ENCODE measurements around the gene KLHL29.
A peak's percentile ranks its signal among the peaks of the same experiment; 100 is the strongest.

Gene KLHL29

GRCh38 chr2:23380562-23381065 is 4.4 kb upstream of the KLHL29 start:
- no peak for DNase-seq (ENCODE audit: low read depth in 1 of 2, low spot score in 1 of 2)
- TF ChIP-seq CTCF (IDR thresholded peaks at IDR 0.05; ENCODE audit: insufficient read depth, low read length), result no peak
- no peak for TF ChIP-seq REST (IDR thresholded peaks at IDR 0.05; ENCODE audit: insufficient replicate concordance, low read depth)
- TF ChIP-seq POLR2AphosphoS5 (IDR thresholded peaks at IDR 0.05; ENCODE audit: low read depth), result no peak
- TF ChIP-seq SPI1 (IDR thresholded peaks at IDR 0.05; ENCODE audit: borderline replicate concordance, low read depth), result no peak
- no peak for TF ChIP-seq GABPA (IDR thresholded peaks at IDR 0.05; ENCODE audit: low read depth)
- no peak overlapping the region for H3K4me3 ChIP-seq (replicated peaks; ENCODE audit: insufficient read depth, low read length)
- H3K27ac ChIP-seq (replicated peaks), result no peak overlapping the region
- H3K27me3 ChIP-seq (ENCODE audit: insufficient read depth, poor library complexity, severe bottlenecking), result peaks cover 29% of the 10 kb centered on the region

- DNase-seq (ENCODE audit: low read depth in 1 of 2, low spot score in 1 of 2), result peak in 1 of 2 experiments; percentile 42
- no peak overlapping the region for H3K27ac ChIP-seq (replicated peaks)
- H3K4me3 ChIP-seq (replicated peaks; ENCODE audit: insufficient read depth, low read length), result no peak overlapping the region
- H3K27me3 ChIP-seq (ENCODE audit: insufficient read depth, poor library complexity, severe bottlenecking), result peaks cover 29% of the 10 kb centered on the region
- TF ChIP-seq CTCF (IDR thresholded peaks at IDR 0.05; ENCODE audit: insufficient read depth, low read length) (no peak), POLR2AphosphoS5 (IDR thresholded peaks at IDR 0.05; ENCODE audit: low read depth) (no peak), GABPA (IDR thresholded peaks at IDR 0.05; ENCODE audit: low read depth) (no peak), REST (IDR thresholded peaks at IDR 0.05; ENCODE audit: insufficient replicate concordance, low read depth) (no peak), SPI1 (IDR thresholded peaks at IDR 0.05; ENCODE audit: borderline replicate concordance, low read depth) (no peak)
These were observed 3.9 kb upstream of the KLHL29 start for GRCh38 chr2:23381084-23381483.

- Histone ChIP-seq H3K27me3 (ENCODE audit: insufficient read depth, poor library complexity, severe bottlenecking) (peaks cover 33% of the 10 kb centered on the region), H3K4me3 (replicated peaks; ENCODE audit: insufficient read depth, low read length) (no peak overlapping the region), H3K27ac (replicated peaks) (no peak overlapping the region)
- no peak for DNase-seq (ENCODE audit: low read depth in 1 of 2, low spot score in 1 of 2)
- no peak for TF ChIP-seq POLR2AphosphoS5 (IDR thresholded peaks at IDR 0.05; ENCODE audit: low read depth)
- no peak for TF ChIP-seq REST (IDR thresholded peaks at IDR 0.05; ENCODE audit: insufficient replicate concordance, low read depth)
- no peak for TF ChIP-seq GABPA (IDR thresholded peaks at IDR 0.05; ENCODE audit: low read depth)
- TF ChIP-seq SPI1 (IDR thresholded peaks at IDR 0.05; ENCODE audit: borderline replicate concordance, low read depth), result no peak
- no peak for TF ChIP-seq CTCF (IDR thresholded peaks at IDR 0.05; ENCODE audit: insufficient read depth, low read length)
These were observed 3.5 kb upstream of the KLHL29 start for GRCh38 chr2:23381485-23381884.

Data from HL-60 (cell line).